Stimulated activated naive CD8-positive, alpha-beta T cell treated with anti-CD3 and anti-CD28 coated beads, Interleukin-15, amount 100 ng/mL, for 72 hours (primary cell): ENCODE results near the gene RASSF8.

Source experiments
- ATAC-seq: fragments of 150-1000 bp; cut with Tn5 transposase; 2 replicates; pipeline ENCODE4 v1.10.0; 2021; ENCODE audit warnings: mild to moderate bottlenecking, moderate library complexity
- DNase-seq, 2 donors: peaks; one replicate each; pipeline ENCODE4 v3.0.0; 2021 to 2022
- H3K27ac Mint-ChIP-seq, 2 donors: one replicate each; pipeline ENCODE4 v1.8.0; 2022; ENCODE audit warnings: mild to moderate bottlenecking in 2 of 2, mixed read lengths in 2 of 2, moderate library complexity in 2 of 2
- H3K27me3 Mint-ChIP-seq: one replicate; pipeline ENCODE4 v1.8.0; 2022; ENCODE audit warnings: mixed read lengths
- H3K4me1 Mint-ChIP-seq: one replicate; pipeline ENCODE4 v1.8.0; 2022; ENCODE audit warnings: mild to moderate bottlenecking, mixed read lengths
- H3K4me3 Mint-ChIP-seq, 2 donors: one replicate each; pipeline ENCODE4 v1.8.0; 2022; ENCODE audit warnings: mild to moderate bottlenecking in 2 of 2, mixed read lengths in 2 of 2, moderate library complexity in 1 of 2
- H3K9me3 Mint-ChIP-seq, 2 donors: one replicate each; pipeline ENCODE4 v1.8.0; 2022; ENCODE audit warnings: mixed read lengths in 2 of 2

Gene RASSF8

GRCh38 chr12:25979059-25979458 lies 20.6 kb downstream of the RASSF8 start:
- no peak overlapping the region for H3K4me3 Mint-ChIP-seq
- ATAC-seq (no peak), DNase-seq (no peak)
- H3K27ac Mint-ChIP-seq = no peak overlapping the region
- peaks cover 28% of the 10 kb centered on the region for H3K27me3 Mint-ChIP-seq
- H3K9me3 Mint-ChIP-seq = no peaks in the 10 kb centered on the region
- no peaks in the 10 kb centered on the region for H3K4me1 Mint-ChIP-seq

DNA sequence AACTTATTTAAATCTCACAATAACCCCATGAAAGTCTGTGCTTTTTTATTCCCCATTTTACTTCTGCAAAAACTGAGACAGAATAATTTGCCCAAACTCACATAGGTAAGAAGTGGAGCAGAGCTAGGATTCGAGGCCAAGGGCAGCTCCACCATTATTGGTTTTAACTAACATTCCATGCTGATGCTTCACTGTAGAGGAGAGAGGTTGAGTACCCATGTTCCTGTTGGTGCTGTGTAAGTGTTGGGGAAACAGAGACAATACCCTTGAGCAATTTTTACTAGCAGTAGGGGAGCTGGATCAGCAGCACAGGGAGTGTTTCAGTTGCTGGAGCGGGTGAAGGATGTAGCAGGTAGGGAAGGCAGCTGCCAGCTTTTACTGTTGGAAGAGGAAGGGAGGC lies 21.1 kb downstream of the RASSF8 start:
- Mint-ChIP-seq H3K4me1 (no peaks in the 10 kb centered on the region), H3K4me3 (no peak overlapping the region), H3K9me3 (no peaks in the 10 kb centered on the region), H3K27ac (no peak overlapping the region), H3K27me3 (peaks cover 24% of the 10 kb centered on the region)
- no peak for ATAC-seq
- no peak for DNase-seq

- no peaks in the 10 kb centered on the region for H3K4me1 Mint-ChIP-seq
- H3K27ac Mint-ChIP-seq = no peak overlapping the region
- no peak overlapping the region for H3K4me3 Mint-ChIP-seq
- no peaks in the 10 kb centered on the region for H3K9me3 Mint-ChIP-seq
- DNase-seq = no peak
- peaks cover 20% of the 10 kb centered on the region for H3K27me3 Mint-ChIP-seq
- no peak for ATAC-seq
Observed at GRCh38 chr12:25980035-25980434, 21.6 kb downstream of the RASSF8 start.

- H3K27ac Mint-ChIP-seq = no peak overlapping the region
- H3K4me3 Mint-ChIP-seq = no peak overlapping the region
- ATAC-seq = no peak
- DNase-seq = no peak
- peaks cover 12% of the 10 kb centered on the region for H3K27me3 Mint-ChIP-seq
- H3K9me3 Mint-ChIP-seq = no peaks in the 10 kb centered on the region
- no peaks in the 10 kb centered on the region for H3K4me1 Mint-ChIP-seq
Observed at GRCh38 chr12:25981597-25981996, 23.1 kb downstream of the RASSF8 start.

DNA sequence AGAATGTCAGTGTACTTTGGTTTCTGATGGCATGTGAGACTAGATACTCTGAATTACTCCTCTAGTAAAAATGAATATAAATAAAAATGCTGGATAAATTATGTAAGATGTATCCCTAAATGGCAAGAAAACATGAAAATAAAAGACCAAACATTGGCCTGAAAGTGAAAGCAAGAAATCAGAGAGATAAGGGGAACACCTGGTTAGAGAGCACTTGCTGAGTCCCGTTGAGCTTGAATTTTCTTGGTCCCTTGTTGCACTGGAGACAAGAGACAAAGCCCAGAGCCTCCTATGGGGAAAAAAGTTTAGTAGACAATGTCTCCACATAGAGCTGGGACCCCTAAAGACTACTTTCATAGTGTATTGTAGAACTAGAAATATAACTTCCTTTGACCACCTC lies 23.9 kb downstream of the RASSF8 start:
- Mint-ChIP-seq H3K4me3 (no peak overlapping the region), H3K27me3 (peaks cover 12% of the 10 kb centered on the region), H3K9me3 (no peaks in the 10 kb centered on the region), H3K4me1 (no peaks in the 10 kb centered on the region), H3K27ac (no peak overlapping the region)
- ATAC-seq = no peak
- no peak for DNase-seq

GRCh38 chr12:25983625-25984024 lies 25.1 kb downstream of the RASSF8 start:
- H3K27ac Mint-ChIP-seq = no peak overlapping the region
- H3K4me1 Mint-ChIP-seq = no peaks in the 10 kb centered on the region
- DNase-seq (no peak), ATAC-seq (no peak)
- no peaks in the 10 kb centered on the region for H3K9me3 Mint-ChIP-seq
- no peak overlapping the region for H3K4me3 Mint-ChIP-seq
- H3K27me3 Mint-ChIP-seq = peaks cover 12% of the 10 kb centered on the region

DNA sequence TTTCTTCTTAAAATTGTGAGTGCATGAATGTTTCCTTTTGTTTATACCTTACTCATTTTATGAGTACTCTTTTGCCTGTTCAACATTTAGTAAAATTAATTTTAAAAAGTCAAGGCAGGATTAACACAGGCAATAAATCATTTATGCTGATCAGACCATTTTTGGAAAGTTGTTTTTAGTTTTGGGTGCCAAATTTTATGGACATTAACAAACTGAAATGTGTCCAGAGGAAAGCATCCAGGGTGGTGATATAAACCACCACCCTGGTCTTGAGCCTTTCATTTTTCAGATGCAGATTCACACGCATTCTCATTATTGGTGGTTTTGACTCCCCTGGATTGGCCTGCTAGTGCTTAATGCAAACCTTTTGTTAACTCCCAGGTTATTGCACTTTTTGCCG lies 26.3 kb downstream of the RASSF8 start:
- DNase-seq (no peak), ATAC-seq (no peak)
- peaks cover 3% of the 10 kb centered on the region for H3K27me3 Mint-ChIP-seq
- H3K9me3 Mint-ChIP-seq = no peaks in the 10 kb centered on the region
- H3K27ac Mint-ChIP-seq = no peak overlapping the region
- H3K4me3 Mint-ChIP-seq = no peak overlapping the region
- H3K4me1 Mint-ChIP-seq = no peaks in the 10 kb centered on the region

- DNase-seq = no peak
- no peaks in the 10 kb centered on the region for H3K4me1 Mint-ChIP-seq
- no peaks in the 10 kb centered on the region for H3K9me3 Mint-ChIP-seq
- H3K27ac Mint-ChIP-seq = no peak overlapping the region
- no peak for ATAC-seq
- H3K27me3 Mint-ChIP-seq = no peaks in the 10 kb centered on the region
- H3K4me3 Mint-ChIP-seq = no peak overlapping the region
Observed at GRCh38 chr12:25985316-25986175, 27.1 kb downstream of the RASSF8 start.

DNA sequence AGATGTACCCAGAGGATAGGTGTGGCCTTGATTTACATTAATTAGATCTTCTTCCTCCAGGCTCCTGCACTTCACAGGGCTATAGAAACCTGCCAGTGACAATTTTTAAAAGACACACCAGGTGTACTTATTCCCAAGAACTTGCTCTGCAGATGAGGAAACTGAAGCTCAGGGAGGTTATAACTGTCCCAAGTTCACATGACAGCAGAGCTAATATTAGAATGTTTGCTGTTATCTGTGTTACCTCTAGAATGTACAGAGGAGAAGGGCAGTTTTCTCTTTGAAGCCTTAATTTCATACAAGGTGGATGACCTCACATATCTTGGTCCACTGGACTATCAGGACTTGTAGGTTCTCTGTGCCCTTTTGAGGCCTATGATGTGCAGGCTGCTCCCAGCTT lies 27.7 kb downstream of the RASSF8 start:
- no peak for DNase-seq

GRCh38 chr12:25988505-25988904 lies 30.0 kb downstream of the RASSF8 start:
- H3K4me1 Mint-ChIP-seq = no peaks in the 10 kb centered on the region
- no peak overlapping the region for H3K27ac Mint-ChIP-seq
- ATAC-seq (no peak), DNase-seq (no peak)
- H3K27me3 Mint-ChIP-seq = no peaks in the 10 kb centered on the region
- no peaks in the 10 kb centered on the region for H3K9me3 Mint-ChIP-seq
- H3K4me3 Mint-ChIP-seq = no peak overlapping the region

More for the DNA sequence above, 27.7 kb downstream of the RASSF8 start:
- Mint-ChIP-seq H3K4me1 (no peaks in the 10 kb centered on the region), H3K27ac (no peak overlapping the region), H3K4me3 (no peak overlapping the region), H3K9me3 (no peaks in the 10 kb centered on the region), H3K27me3 (no peaks in the 10 kb centered on the region)
- no peak for ATAC-seq

DNA sequence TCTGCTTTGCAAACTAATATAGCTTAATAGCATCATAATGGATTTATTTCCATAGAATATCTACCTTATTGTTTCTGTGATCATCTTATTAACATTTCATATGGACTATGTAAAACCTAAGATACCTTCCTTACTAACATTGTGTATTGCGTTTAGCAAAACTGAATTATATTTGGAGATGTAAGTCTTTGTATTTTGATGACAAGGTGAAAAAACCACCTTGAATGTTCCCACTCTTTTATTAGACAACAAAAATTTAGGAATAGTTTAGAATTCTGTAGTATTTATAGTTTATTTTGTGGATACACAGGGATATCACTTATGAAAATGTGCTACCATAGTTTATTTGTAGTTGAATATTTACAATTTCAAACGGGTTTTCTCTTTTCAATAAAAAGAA lies 32.0 kb downstream of the RASSF8 start:
- Mint-ChIP-seq H3K4me1 (no peaks in the 10 kb centered on the region), H3K4me3 (no peak overlapping the region), H3K27ac (no peak overlapping the region), H3K9me3 (no peaks in the 10 kb centered on the region), H3K27me3 (peaks cover 8% of the 10 kb centered on the region)
- DNase-seq = no peak
- no peak for ATAC-seq

DNA sequence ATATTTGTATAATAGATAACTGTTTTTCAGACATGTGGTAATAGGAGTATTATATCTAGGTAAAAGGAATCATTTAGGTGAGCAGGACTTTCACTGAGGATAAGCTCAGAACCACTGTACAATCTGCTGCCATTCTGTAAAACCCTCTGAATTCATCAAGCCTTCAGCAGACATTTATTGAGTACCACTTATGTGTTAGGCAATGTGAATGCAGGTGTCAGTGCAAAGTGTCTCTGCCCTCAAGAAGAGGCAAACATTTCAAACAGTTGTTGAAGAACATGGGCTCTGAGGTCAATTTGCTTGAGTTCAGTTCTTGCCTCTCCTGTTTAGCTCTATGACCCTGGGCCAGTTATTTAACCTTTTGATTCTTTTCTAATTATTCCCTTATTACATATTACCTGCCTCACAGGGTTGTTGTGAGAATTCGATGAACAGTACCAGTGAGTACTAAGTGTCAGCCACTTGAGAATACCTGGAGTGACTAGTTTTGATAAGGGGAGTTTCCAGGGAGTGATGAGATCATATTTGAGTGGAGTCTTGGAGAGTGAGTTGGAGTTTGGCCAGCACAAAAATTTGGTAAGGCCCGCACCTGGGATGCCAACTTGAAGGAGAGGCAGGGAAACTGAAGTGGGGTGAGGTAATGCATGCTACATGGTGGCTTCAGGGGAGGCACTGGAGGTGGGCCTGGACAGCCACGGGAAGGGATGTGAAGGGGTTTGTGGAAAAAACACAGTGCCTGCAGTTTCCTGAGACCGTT lies 33.7 kb downstream of the RASSF8 start:
- ATAC-seq = no peak
- peaks cover 8% of the 10 kb centered on the region for H3K27me3 Mint-ChIP-seq
- DNase-seq = no peak
- H3K4me1 Mint-ChIP-seq = no peaks in the 10 kb centered on the region
- H3K27ac Mint-ChIP-seq = no peak overlapping the region
- H3K9me3 Mint-ChIP-seq = no peaks in the 10 kb centered on the region
- H3K4me3 Mint-ChIP-seq = no peak overlapping the region

- Mint-ChIP-seq H3K4me3 (no peak overlapping the region), H3K27ac (no peak overlapping the region), H3K4me1 (no peaks in the 10 kb centered on the region), H3K27me3 (peaks cover 8% of the 10 kb centered on the region), H3K9me3 (no peaks in the 10 kb centered on the region)
- ATAC-seq = no peak
- DNase-seq = no peak
Observed at GRCh38 chr12:25993901-25994651, 35.6 kb downstream of the RASSF8 start.

GRCh38 chr12:25994901-25995625 lies 36.6 kb downstream of the RASSF8 start:
- DNase-seq (no peak), ATAC-seq (no peak)
- H3K4me3 Mint-ChIP-seq = no peak overlapping the region
- no peaks in the 10 kb centered on the region for H3K9me3 Mint-ChIP-seq
- H3K27me3 Mint-ChIP-seq = peaks cover 8% of the 10 kb centered on the region
- no peaks in the 10 kb centered on the region for H3K4me1 Mint-ChIP-seq
- peak overlapping the region in 1 of 2 donors; percentile 59 for H3K27ac Mint-ChIP-seq

DNA sequence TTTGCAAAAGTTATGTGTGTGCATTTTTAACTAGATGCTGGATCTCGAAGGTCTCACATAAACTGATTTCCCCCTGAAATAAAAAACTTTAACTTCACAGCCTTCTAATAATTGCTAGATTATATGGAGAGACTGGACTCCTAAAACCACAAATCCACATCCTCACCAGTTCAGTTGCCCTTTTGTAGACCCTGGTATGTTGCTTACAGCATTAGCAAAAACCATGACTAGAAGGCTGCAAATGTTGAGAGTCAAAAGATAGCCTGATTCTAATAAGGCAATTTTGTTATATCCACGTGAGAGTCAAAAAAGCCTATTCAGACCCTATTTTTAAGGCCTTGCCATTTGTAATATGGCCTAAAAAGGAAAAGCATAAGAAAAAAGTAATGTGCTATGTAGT lies 37.4 kb downstream of the RASSF8 start:
- DNase-seq (no peak), ATAC-seq (no peak)
- Mint-ChIP-seq H3K4me3 (no peak overlapping the region), H3K27me3 (peaks cover 8% of the 10 kb centered on the region), H3K9me3 (no peaks in the 10 kb centered on the region), H3K4me1 (no peaks in the 10 kb centered on the region), H3K27ac (no peak overlapping the region)
